Measurements from ENCODE around the gene F9. TPM values are rescaled to one million over a fixed set of nuclear protein-coding genes. Genes with fewer than 3 reads are reported as not detected.

F9 gene
- total and polyA plus RNA-seq, 2 of the 8 experiments (the other 6 are each of a cell fraction or from before 2014, with no cell fraction given), result not detected

- CTCF ChIA-PET (ENCODE audit: partially characterized antibody), result interaction anchor here (1.2 to 1.7 kb wide), 3 partner anchors 8 to 428 kb away, joined by 3 to 7 read pairs (median 3); no protein-coding TSS in a partner anchor
- TF ChIP-seq USF2 (IDR thresholded peaks at IDR 0.05; ENCODE audit: low read length) (no peak), HDAC6 (IDR thresholded peaks at IDR 0.05; ENCODE audit: low read depth, low read length) (no peak), EP300 (IDR thresholded peaks at IDR 0.05; ENCODE audit: borderline replicate concordance in 1 of 2, low read depth in 2 of 2, low read length in 2 of 2) (no peak)
Measured at GRCh38 chrX:139554376-139554775, 23.8 kb downstream of the F9 start.

More at GRCh38 chrX:139554376-139554775, 23.8 kb downstream of the F9 start:
- no peak overlapping the region for H2BK15ac ChIP-seq (ENCODE audit: low read length)
- H3K23ac ChIP-seq (ENCODE audit: insufficient read length), result no peak overlapping the region
- H3K56ac ChIP-seq (replicated peaks; ENCODE audit: insufficient read length, low read depth, low read length), result no peak overlapping the region
- H4K5ac ChIP-seq (ENCODE audit: insufficient read length, low read depth, low read length), result no peak overlapping the region
- H3K36me3 ChIP-seq (ENCODE audit: control insufficient read depth in 2 of 4, insufficient read depth in 4 of 4, low read length in 3 of 4), result no peaks in the 10 kb centered on the region
- DNase-seq (ENCODE audit: low read depth in 1 of 2, low spot score in 2 of 2) (no peak), FAIRE-seq (no peak)
- no peak overlapping the region for H2BK120ac ChIP-seq (replicated peaks; ENCODE audit: low read depth, low read length)
- H3K4me3 ChIP-seq (ENCODE audit: extremely low read depth in 1 of 4, insufficient read depth in 2 of 4, low read depth in 3 of 4, low read length in 4 of 4), result no peak overlapping the region
- no peak overlapping the region for H2BK5ac ChIP-seq (ENCODE audit: low read depth, low read length)
- no peak overlapping the region for H3K4me2 ChIP-seq (ENCODE audit: insufficient read depth in 1 of 2, low read depth in 2 of 2, low read length in 2 of 2)
- POLR2A ChIA-PET (ENCODE audit: partially characterized antibody), result no interaction called here
- H3K18ac ChIP-seq (ENCODE audit: extremely low read depth, low read length), result no peak overlapping the region
- H3K23me2 ChIP-seq (ENCODE audit: low read depth, low read length), result no peaks in the 10 kb centered on the region
- H3K14ac ChIP-seq (ENCODE audit: insufficient read length), result no peak overlapping the region
- H2BK20ac ChIP-seq (ENCODE audit: low read length), result no peak overlapping the region
- no peak overlapping the region for H4K8ac ChIP-seq (ENCODE audit: extremely low read depth, insufficient read depth, low read length)
- no peak overlapping the region for H4K91ac ChIP-seq (replicated peaks; ENCODE audit: insufficient read length, low read length)
- no peak overlapping the region for H2AFZ ChIP-seq (ENCODE audit: low read length)
- H4K20me1 ChIP-seq (replicated peaks in 1 of 2; ENCODE audit: control insufficient read depth in 1 of 2, insufficient read depth in 2 of 2, low read length in 2 of 2), result no peaks in the 10 kb centered on the region
- no peak overlapping the region for H3K27ac ChIP-seq (ENCODE audit: low read depth, low read length)
- H3K9ac ChIP-seq (replicated peaks in 1 of 4; ENCODE audit: extremely low read depth in 1 of 4, low read depth in 3 of 4, low read length in 3 of 4), result no peak overlapping the region
- no peaks in the 10 kb centered on the region for H3K4me1 ChIP-seq (replicated peaks in 1 of 4; ENCODE audit: control insufficient read depth in 3 of 4, insufficient read depth in 4 of 4, low read length in 3 of 4)
- no peaks in the 10 kb centered on the region for H3K27me3 ChIP-seq (replicated peaks in 1 of 4; ENCODE audit: control insufficient read depth in 3 of 4, extremely low read depth in 1 of 4, insufficient read depth in 3 of 4, low read length in 3 of 4)
- H3K79me1 ChIP-seq (ENCODE audit: low read depth, low read length), result no peaks in the 10 kb centered on the region
- no peak overlapping the region for H2BK12ac ChIP-seq (ENCODE audit: low read depth, low read length)
- no peak overlapping the region for H3K4ac ChIP-seq (replicated peaks; ENCODE audit: insufficient read length, low read depth, low read length)
- no peaks in the 10 kb centered on the region for H3K79me2 ChIP-seq (ENCODE audit: control insufficient read depth in 1 of 2, insufficient read depth in 2 of 2, low read length in 2 of 2)
- no peak overlapping the region for H2AK5ac ChIP-seq (ENCODE audit: low read depth, low read length)
- no peaks in the 10 kb centered on the region for H3K9me3 ChIP-seq (ENCODE audit: insufficient read depth in 2 of 2, low read depth in 1 of 2, low read length in 1 of 2)

Measured in H1 (cell line).